Cardiac fibroblast (primary cell): ENCODE data around the gene KCNK3.

Experiments used
- DNase-seq, 2 donors: peaks; one replicate each; pipeline versions ENCODE4 v3.0.0 to v3.0.0-alpha.2; 2010; ENCODE audit warnings: low read depth in 2 of 2
- H3K4me3 ChIP-seq, 2 donors: replicated peaks in 1 of 2; 1 replicate in 1 of 2; 2 replicates in 1 of 2; pipeline ENCODE4 v1.5.1; 2011; ENCODE audit warnings: low read depth in 2 of 2, low read length in 2 of 2, mild to moderate bottlenecking in 2 of 2, moderate library complexity in 1 of 2
- TF ChIP-seq, protein P1 (sequence below): IDR thresholded peaks from one replicate; pipeline ENCODE4 v1.5.1; 2011; ENCODE audit warnings: low read depth, mild to moderate bottlenecking, low read length, inconsistent platforms

KCNK3 gene

DNA sequence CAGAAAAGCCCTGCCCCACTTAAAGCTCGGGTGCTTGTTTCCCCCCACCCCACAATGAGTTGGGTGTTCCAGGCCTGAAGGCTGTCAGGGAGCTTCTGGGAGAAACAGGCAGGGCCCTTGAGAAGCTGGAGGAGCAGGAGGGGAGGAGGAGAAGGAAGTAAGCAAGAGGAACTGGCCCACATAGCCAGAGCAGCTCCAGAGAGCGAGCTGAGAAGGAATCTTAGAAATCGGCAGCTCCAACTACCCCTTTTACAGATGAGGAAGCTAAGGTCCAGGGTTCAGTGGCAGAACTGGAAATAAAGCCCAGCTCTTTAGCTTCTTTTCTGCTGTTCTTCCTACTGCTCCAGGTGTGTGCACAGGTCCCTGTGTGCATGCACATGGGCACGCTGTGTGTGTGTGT is 12.7 kb upstream of the KCNK3 start:
- H3K4me3 ChIP-seq = no peak overlapping the region
- no peak for DNase-seq
- TF ChIP-seq, protein P1, sequence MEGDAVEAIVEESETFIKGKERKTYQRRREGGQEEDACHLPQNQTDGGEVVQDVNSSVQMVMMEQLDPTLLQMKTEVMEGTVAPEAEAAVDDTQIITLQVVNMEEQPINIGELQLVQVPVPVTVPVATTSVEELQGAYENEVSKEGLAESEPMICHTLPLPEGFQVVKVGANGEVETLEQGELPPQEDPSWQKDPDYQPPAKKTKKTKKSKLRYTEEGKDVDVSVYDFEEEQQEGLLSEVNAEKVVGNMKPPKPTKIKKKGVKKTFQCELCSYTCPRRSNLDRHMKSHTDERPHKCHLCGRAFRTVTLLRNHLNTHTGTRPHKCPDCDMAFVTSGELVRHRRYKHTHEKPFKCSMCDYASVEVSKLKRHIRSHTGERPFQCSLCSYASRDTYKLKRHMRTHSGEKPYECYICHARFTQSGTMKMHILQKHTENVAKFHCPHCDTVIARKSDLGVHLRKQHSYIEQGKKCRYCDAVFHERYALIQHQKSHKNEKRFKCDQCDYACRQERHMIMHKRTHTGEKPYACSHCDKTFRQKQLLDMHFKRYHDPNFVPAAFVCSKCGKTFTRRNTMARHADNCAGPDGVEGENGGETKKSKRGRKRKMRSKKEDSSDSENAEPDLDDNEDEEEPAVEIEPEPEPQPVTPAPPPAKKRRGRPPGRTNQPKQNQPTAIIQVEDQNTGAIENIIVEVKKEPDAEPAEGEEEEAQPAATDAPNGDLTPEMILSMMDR = no peak

DNA sequence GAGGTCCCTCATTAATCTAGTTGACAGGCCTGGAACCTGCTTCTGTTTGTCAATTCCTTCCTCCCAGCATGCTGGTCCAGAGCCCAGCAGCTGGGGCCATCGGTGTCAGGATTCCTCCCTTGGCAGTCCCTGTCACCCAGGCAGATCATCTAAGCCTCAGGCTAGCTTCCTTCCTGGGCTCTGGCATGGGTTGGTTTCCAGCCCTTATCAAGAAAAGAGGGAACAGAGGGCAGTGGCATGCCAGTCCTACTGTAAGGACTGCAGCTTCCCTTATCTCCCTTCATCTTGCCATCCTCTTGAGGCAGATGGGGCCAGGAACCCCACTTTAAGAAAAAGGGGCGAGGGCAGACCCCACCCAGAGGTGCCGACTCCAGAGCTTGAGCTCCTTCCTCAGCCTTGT is 10.9 kb upstream of the KCNK3 start:
- no peak for DNase-seq
- TF ChIP-seq, protein P1 = no peak

DNA sequence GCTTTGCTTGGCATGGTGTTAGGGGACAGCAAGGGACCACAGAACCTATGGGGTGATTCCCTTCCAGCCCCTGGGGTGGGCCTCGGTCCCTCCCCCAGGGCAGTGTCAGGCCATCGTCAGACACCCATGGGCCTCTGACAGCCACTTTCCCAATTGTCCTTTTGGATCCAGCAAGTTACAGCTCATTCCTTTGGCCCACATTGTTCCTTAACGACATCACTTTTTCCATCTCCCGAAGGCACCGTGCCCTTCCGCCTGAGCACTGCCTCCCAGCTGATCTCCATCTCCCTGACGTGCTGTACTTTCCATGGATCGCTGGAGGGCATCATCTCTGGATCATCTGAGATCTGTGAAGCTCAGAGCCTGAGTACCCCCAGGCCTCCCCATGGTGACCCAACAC is 10.4 kb upstream of the KCNK3 start:
- TF ChIP-seq, protein P1 = no peak

More for the DNA sequence above, 10.9 kb upstream of the KCNK3 start:
- no peak overlapping the region for H3K4me3 ChIP-seq

DNA sequence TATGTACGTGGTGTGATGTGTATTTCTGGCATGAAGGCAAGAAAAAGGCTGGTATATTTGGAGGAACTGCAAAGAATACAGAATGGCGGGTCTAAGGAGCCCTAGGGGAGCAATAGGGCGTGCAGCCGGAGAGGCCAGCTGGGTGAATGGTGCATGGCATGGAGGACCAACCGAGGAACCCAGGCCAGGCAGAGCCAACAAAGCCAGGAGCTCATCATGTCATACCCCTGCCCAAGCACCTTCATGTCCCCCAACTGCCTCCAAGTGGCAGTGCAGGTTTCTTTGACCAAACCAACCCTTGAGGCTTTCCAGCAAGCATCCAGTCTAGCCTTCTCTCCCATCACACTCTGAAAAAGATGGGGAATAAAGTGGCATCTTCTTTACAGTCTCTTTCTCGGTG is 8.9 kb upstream of the KCNK3 start:
- H3K4me3 ChIP-seq = no peak overlapping the region
- TF ChIP-seq, protein P1 = no peak
- DNase-seq = no peak

More for the DNA sequence above, 10.4 kb upstream of the KCNK3 start:
- peak in 1 of 2 donors; percentile 11 for DNase-seq
- H3K4me3 ChIP-seq = no peak overlapping the region

DNA sequence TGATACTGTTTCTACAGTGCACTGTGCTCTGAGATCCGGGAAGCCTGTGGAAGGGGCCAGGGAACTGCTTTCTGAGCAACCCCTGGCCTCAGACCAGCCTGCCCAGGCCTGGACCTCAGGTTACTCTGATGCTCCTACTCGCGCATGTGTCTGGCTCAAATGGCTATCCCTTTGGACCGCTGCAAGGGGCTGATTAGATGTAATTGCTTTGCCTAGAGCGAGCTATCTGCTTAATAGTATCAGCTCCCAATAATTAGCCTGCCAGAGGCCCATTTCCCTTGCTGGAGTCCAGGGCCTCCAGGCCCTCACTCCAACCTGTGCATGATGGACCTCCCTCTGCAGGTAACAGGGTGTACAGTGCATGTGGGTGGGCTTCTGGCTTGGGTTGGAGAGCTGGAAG is 7.2 kb upstream of the KCNK3 start:
- DNase-seq = no peak
- TF ChIP-seq, protein P1 = no peak
- H3K4me3 ChIP-seq = no peak overlapping the region

DNA sequence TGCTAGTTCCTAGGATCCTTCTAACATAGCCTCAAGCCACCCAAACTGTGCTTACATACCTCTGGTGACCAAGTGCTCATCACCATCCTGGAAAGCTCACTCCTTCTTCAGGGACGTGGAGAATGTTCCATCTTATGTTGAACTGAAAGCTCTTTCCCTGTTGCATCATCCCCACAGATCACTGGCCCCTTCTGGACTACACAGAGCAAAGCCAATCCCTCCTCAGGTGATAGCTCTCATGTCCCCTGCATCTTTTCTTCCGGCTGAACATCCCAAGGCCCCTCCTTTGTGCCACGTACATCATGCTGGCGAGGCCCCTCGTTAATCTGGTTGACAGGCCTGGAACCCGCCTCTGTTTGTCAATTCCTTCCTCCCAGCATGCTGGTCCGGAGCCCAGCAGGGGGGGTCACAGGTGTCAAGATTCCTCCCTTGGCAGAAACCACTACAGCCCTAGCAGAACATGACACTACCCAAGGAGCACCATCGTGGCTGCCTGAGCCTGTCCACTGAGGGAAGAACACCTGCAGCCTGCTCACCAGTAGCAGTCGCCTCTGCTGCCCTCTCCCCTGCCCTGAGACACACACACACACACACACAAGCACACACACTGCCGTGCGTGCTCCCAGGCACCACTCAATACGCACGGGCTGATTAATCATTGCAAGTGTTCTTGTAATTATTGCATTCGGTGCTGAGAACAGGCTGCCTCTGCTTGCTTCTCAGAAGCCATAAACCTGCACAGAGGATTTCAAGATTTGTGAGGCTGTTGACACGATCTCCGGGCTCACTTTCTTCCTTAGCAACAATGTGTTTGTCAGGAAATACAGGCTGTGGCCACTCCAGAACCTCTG is 6.3 kb upstream of the KCNK3 start:
- TF ChIP-seq, protein P1 = no peak
- H3K4me3 ChIP-seq = no peak overlapping the region
- no peak for DNase-seq
